HEK293 (cell line): ENCODE measurements around the gene MRNIP.

Experiments
- CTCF ChIA-PET: fragments of 350-600 bp; formaldehyde crosslinking; extraction: SDS; loops from one replicate; lab custom pipeline; 2021; ENCODE audit warnings: antibody characterized with exemption; lab: Yijun Ruan, JAX
- POLR2A ChIA-PET: fragments of 300-600 bp; formaldehyde crosslinking; extraction: SDS; loops from one replicate; lab custom pipeline; 2020; ENCODE audit warnings: antibody characterized with exemption, inconsistent platforms; lab: Yijun Ruan, JAX
- H3K27ac ChIP-seq: fragments of 200-500 bp; sonication (Bioruptor generic); 2 replicates; pipeline ENCODE4 v1.5.1; 2014; ENCODE audit warnings: low read depth, low read length, control low read depth, inconsistent platforms; ENCODE audit errors: extremely low read depth
- H3K36me3 ChIP-seq, 2 experiments: fragments of 200-500 bp in 1 of 2; sonication (Bioruptor generic) in 1 of 2; 1 replicate in 1 of 2; 2 replicates in 1 of 2; pipeline ENCODE4 v1.5.1; 2014 to 2017; ENCODE audit warnings: inconsistent platforms in 2 of 2, low read length in 2 of 2; ENCODE audit not compliant: control insufficient read depth in 2 of 2, insufficient read depth in 1 of 2
- H3K4me1 ChIP-seq: fragments of 200-500 bp; sonication (Bioruptor generic); 2 replicates; pipeline ENCODE4 v1.5.1; 2014; ENCODE audit warnings: mild to moderate bottlenecking, low read length, inconsistent platforms; ENCODE audit not compliant: control insufficient read depth, insufficient read depth
- H3K4me3 ChIP-seq: 2 replicates; pipeline ENCODE4 v1.5.1; 2011; ENCODE audit warnings: low read depth, mild to moderate bottlenecking, control low read depth, low read length, moderate library complexity
- H3K9me3 ChIP-seq: fragments of 200-500 bp; sonication (Bioruptor generic); 2 replicates; pipeline ENCODE4 v1.5.1; 2014; ENCODE audit warnings: low read depth, low read length, inconsistent platforms; ENCODE audit not compliant: control insufficient read depth, insufficient read depth
- FEZF1 ChIP-seq: fragments of 450-650 bp; formaldehyde crosslinking; IDR thresholded peaks from 2 replicates; pipeline ENCODE4 v1.5.1; 2016; ENCODE audit warnings: missing biosample characterization, missing genetic modification characterization
- KLF16 ChIP-seq: fragments of 450-650 bp; formaldehyde crosslinking; IDR thresholded peaks from 2 replicates; pipeline ENCODE4 v1.5.1; 2017; ENCODE audit warnings: missing biosample characterization, missing genetic modification characterization
- YY1 ChIP-seq: fragments of 450-650 bp; formaldehyde crosslinking; IDR thresholded peaks from 2 replicates; pipeline ENCODE4 v1.5.1; 2018; ENCODE audit warnings: missing biosample characterization, missing genetic modification characterization
- ZBTB20 ChIP-seq: fragments of 450-650 bp; formaldehyde crosslinking; IDR thresholded peaks from 2 replicates; pipeline ENCODE4 v1.5.1; 2016; ENCODE audit warnings: missing biosample characterization, missing genetic modification characterization
- ZBTB48 ChIP-seq: fragments of 450-650 bp; formaldehyde crosslinking; IDR thresholded peaks from 2 replicates; pipeline ENCODE4 v1.5.1; 2016; ENCODE audit warnings: missing biosample characterization, missing genetic modification characterization
- ZNF121 ChIP-seq: fragments of 450-650 bp; formaldehyde crosslinking; IDR thresholded peaks from 2 replicates; pipeline ENCODE4 v1.5.1; 2016; ENCODE audit warnings: missing biosample characterization, missing genetic modification characterization
- ZNF221 ChIP-seq: fragments of 450-650 bp; formaldehyde crosslinking; IDR thresholded peaks from 2 replicates; pipeline ENCODE4 v1.5.1; 2017; ENCODE audit warnings: missing biosample characterization, missing genetic modification characterization, borderline replicate concordance
- ZNF266 ChIP-seq: fragments of 450-650 bp; formaldehyde crosslinking; IDR thresholded peaks from 2 replicates; pipeline ENCODE4 v1.5.1; 2016; ENCODE audit warnings: missing biosample characterization, missing genetic modification characterization, low read depth
- ZNF335 ChIP-seq: fragments of 450-650 bp; formaldehyde crosslinking; conservative IDR thresholded peaks from 2 replicates; pipeline ENCODE4 v1.5.1; 2016; ENCODE audit warnings: missing biosample characterization, missing genetic modification characterization
- ZNF391 ChIP-seq: fragments of 450-650 bp; formaldehyde crosslinking; IDR thresholded peaks from 2 replicates; pipeline ENCODE4 v1.5.1; 2016; ENCODE audit warnings: low read depth, missing biosample characterization, missing genetic modification characterization, borderline replicate concordance
- ZNF521 ChIP-seq: fragments of 450-650 bp; formaldehyde crosslinking; IDR thresholded peaks from 2 replicates; pipeline ENCODE4 v1.5.1; 2017; ENCODE audit warnings: missing biosample characterization, mild to moderate bottlenecking, missing genetic modification characterization
- ZNF561 ChIP-seq: fragments of 450-650 bp; IDR thresholded peaks from 2 replicates; pipeline ENCODE4 v1.5.1; 2018; ENCODE audit warnings: missing biosample characterization, missing genetic modification characterization, borderline replicate concordance
- ZNF610 ChIP-seq: fragments of 450-650 bp; formaldehyde crosslinking; IDR thresholded peaks from 2 replicates; pipeline ENCODE4 v1.5.1; 2016; ENCODE audit warnings: missing biosample characterization, missing genetic modification characterization, borderline replicate concordance
- ZNF624 ChIP-seq: fragments of 450-650 bp; formaldehyde crosslinking; IDR thresholded peaks from 2 replicates; pipeline ENCODE4 v1.5.1; 2017; ENCODE audit warnings: missing biosample characterization, missing genetic modification characterization
- ZNF707 ChIP-seq: fragments of 450-650 bp; formaldehyde crosslinking; IDR thresholded peaks from 2 replicates; pipeline ENCODE4 v1.5.1; 2016; ENCODE audit warnings: missing biosample characterization, missing genetic modification characterization
- ZNF776 ChIP-seq: fragments of 450-650 bp; formaldehyde crosslinking; IDR thresholded peaks from 2 replicates; pipeline ENCODE4 v1.5.0; 2017; ENCODE audit warnings: missing biosample characterization, missing genetic modification characterization, borderline replicate concordance
- ZSCAN16 ChIP-seq: fragments of 450-650 bp; formaldehyde crosslinking; IDR thresholded peaks from 2 replicates; pipeline ENCODE4 v1.5.1; 2016; ENCODE audit warnings: missing biosample characterization, missing genetic modification characterization
- ZSCAN23 ChIP-seq: fragments of 450-650 bp; formaldehyde crosslinking; IDR thresholded peaks from 2 replicates; pipeline ENCODE4 v1.5.1; 2016; ENCODE audit warnings: missing biosample characterization, missing genetic modification characterization
- TF ChIP-seq, protein P1 (sequence below): fragments of 450-650 bp; IDR thresholded peaks from 2 replicates; pipeline ENCODE4 v1.5.1; 2018; ENCODE audit warnings: missing biosample characterization, missing genetic modification characterization
- TF ChIP-seq, protein P2 (sequence below): fragments of 450-650 bp; formaldehyde crosslinking; IDR thresholded peaks from 2 replicates; pipeline ENCODE4 v1.5.1; 2017; ENCODE audit warnings: missing biosample characterization, mild to moderate bottlenecking, missing genetic modification characterization, moderate library complexity
- TF ChIP-seq, protein P3 (sequence below): fragments of 450-650 bp; formaldehyde crosslinking; IDR thresholded peaks from 2 replicates; pipeline ENCODE4 v1.5.1; 2016; ENCODE audit warnings: missing biosample characterization, missing genetic modification characterization
- TF ChIP-seq, protein P4 (sequence below): fragments of 450-650 bp; formaldehyde crosslinking; IDR thresholded peaks from 2 replicates; pipeline ENCODE4 v1.5.1; 2016; ENCODE audit warnings: missing biosample characterization, missing genetic modification characterization
- TF ChIP-seq, protein P5 (sequence below): fragments of 450-650 bp; formaldehyde crosslinking; IDR thresholded peaks from 2 replicates; pipeline ENCODE4 v1.5.1; 2016; ENCODE audit warnings: missing biosample characterization, missing genetic modification characterization, low read depth
- TF ChIP-seq, protein P6 (sequence below): fragments of 450-650 bp; IDR thresholded peaks from 2 replicates; pipeline ENCODE4 v1.5.1; 2018; ENCODE audit warnings: missing biosample characterization, mild to moderate bottlenecking, missing genetic modification characterization

Gene MRNIP

DNA sequence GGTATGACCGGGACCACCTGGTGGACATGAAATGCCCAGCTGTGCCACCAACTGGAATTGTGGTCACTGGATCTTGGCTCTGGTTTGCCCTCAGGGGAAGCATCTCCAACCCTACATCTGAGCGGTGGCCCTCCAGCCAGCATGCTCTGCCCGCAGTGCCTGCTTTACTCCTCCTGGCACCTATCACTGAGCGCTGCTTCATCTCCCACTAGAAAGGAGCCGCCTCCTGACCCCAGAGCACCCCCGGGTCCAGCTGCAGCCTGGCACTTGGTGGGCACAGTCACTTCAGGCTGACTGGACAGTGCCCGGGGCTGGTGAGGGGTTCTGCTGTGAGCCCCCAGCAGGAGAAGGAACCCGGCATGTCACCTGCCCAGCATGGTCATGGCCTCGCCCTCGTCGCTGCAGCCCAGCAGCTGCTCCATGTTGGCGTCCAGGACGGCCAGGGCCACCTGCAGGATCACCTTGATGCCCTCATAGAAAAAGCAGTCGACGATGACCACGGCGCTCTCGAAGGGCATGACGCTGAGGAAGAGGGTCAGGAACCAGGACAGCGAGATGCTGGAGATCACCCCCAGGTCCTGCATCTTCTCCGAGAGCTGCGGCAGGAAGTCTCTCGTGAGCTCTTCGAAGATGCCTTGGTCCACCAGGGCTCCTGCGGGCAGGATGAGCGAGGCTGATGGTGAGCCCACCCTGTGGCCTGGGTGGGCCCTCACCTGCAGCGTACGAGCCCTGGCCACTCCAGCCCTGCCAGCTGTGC is 16.1 kb upstream of the MRNIP start:
- ChIA-PET CTCF (no interaction called here), POLR2A (no interaction called here)
- TF ChIP-seq ZSCAN16 (tag by site-specific recombination) (no peak), ZNF521 (tag by site-specific recombination) (no peak), ZNF610 (tag by site-specific recombination) (no peak), ZNF776 (tag by site-specific recombination) (no peak), ZNF391 (tag by site-specific recombination) (no peak), ZNF335 (no peak), ZNF624 (tag by site-specific recombination) (no peak), ZNF707 (tag by site-specific recombination) (no peak)
- TF ChIP-seq, protein P1, sequence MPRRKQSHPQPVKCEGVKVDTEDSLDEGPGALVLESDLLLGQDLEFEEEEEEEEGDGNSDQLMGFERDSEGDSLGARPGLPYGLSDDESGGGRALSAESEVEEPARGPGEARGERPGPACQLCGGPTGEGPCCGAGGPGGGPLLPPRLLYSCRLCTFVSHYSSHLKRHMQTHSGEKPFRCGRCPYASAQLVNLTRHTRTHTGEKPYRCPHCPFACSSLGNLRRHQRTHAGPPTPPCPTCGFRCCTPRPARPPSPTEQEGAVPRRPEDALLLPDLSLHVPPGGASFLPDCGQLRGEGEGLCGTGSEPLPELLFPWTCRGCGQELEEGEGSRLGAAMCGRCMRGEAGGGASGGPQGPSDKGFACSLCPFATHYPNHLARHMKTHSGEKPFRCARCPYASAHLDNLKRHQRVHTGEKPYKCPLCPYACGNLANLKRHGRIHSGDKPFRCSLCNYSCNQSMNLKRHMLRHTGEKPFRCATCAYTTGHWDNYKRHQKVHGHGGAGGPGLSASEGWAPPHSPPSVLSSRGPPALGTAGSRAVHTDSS (tag by site-specific recombination), result no peak
- TF ChIP-seq, protein P2, sequence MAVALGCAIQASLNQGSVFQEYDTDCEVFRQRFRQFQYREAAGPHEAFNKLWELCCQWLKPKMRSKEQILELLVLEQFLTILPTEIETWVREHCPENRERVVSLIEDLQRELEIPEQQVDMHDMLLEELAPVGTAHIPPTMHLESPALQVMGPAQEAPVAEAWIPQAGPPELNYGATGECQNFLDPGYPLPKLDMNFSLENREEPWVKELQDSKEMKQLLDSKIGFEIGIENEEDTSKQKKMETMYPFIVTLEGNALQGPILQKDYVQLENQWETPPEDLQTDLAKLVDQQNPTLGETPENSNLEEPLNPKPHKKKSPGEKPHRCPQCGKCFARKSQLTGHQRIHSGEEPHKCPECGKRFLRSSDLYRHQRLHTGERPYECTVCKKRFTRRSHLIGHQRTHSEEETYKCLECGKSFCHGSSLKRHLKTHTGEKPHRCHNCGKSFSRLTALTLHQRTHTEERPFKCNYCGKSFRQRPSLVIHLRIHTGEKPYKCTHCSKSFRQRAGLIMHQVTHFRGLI (tag by site-specific recombination), result no peak
- TF ChIP-seq, protein P3, sequence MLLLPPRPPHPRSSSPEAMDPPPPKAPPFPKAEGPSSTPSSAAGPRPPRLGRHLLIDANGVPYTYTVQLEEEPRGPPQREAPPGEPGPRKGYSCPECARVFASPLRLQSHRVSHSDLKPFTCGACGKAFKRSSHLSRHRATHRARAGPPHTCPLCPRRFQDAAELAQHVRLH (tag by site-specific recombination), result no peak
- H3K4me3 ChIP-seq, result no peak overlapping the region
- no peak overlapping the region for H3K27ac ChIP-seq
- no peaks in the 10 kb centered on the region for H3K9me3 ChIP-seq
- peaks cover 6 to 91% of the 10 kb centered on the region in 2 experiments for H3K36me3 ChIP-seq
- no peaks in the 10 kb centered on the region for H3K4me1 ChIP-seq

DNA sequence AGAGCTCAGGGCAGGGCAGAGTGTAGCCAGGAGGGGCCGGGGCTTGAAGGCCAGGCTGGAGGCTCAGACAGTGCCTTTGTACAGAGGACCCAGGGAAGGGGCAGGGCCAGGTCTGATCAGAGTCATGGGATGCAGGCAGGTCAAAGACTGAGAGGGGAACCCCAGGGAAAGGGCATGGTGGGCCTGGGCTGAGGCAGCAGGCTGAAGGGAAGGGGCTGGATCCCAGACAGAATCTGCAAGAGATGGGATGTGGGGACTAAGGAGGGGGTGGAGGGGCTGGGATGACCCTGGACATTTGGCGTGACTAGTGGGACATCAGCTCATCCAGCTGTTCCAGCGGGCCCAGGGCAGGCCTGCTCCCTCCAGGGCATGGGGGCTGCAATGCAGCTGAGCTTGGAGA is 15.5 kb upstream of the MRNIP start:
- Histone ChIP-seq H3K9me3 (no peaks in the 10 kb centered on the region), H3K27ac (no peak overlapping the region), H3K4me1 (no peaks in the 10 kb centered on the region), H3K4me3 (no peak overlapping the region), H3K36me3 (peaks cover 6 to 91% of the 10 kb centered on the region in 2 experiments)
- CTCF ChIA-PET, result no interaction called here
- POLR2A ChIA-PET, result no interaction called here
- no peak for TF ChIP-seq ZNF266 (tag by site-specific recombination)
- TF ChIP-seq ZBTB48, result no peak
- TF ChIP-seq YY1 (tag by site-specific recombination), result no peak
- no peak for TF ChIP-seq FEZF1
- TF ChIP-seq ZNF221 (tag by site-specific recombination), result no peak
- TF ChIP-seq ZBTB20 (tag by site-specific recombination), result no peak
- TF ChIP-seq ZNF121, result no peak
- TF ChIP-seq, protein P4, sequence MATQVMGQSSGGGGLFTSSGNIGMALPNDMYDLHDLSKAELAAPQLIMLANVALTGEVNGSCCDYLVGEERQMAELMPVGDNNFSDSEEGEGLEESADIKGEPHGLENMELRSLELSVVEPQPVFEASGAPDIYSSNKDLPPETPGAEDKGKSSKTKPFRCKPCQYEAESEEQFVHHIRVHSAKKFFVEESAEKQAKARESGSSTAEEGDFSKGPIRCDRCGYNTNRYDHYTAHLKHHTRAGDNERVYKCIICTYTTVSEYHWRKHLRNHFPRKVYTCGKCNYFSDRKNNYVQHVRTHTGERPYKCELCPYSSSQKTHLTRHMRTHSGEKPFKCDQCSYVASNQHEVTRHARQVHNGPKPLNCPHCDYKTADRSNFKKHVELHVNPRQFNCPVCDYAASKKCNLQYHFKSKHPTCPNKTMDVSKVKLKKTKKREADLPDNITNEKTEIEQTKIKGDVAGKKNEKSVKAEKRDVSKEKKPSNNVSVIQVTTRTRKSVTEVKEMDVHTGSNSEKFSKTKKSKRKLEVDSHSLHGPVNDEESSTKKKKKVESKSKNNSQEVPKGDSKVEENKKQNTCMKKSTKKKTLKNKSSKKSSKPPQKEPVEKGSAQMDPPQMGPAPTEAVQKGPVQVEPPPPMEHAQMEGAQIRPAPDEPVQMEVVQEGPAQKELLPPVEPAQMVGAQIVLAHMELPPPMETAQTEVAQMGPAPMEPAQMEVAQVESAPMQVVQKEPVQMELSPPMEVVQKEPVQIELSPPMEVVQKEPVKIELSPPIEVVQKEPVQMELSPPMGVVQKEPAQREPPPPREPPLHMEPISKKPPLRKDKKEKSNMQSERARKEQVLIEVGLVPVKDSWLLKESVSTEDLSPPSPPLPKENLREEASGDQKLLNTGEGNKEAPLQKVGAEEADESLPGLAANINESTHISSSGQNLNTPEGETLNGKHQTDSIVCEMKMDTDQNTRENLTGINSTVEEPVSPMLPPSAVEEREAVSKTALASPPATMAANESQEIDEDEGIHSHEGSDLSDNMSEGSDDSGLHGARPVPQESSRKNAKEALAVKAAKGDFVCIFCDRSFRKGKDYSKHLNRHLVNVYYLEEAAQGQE, result no peak
- no peak for TF ChIP-seq ZSCAN16 (tag by site-specific recombination)
- no peak for TF ChIP-seq ZSCAN23 (tag by site-specific recombination)
- TF ChIP-seq, protein P5, sequence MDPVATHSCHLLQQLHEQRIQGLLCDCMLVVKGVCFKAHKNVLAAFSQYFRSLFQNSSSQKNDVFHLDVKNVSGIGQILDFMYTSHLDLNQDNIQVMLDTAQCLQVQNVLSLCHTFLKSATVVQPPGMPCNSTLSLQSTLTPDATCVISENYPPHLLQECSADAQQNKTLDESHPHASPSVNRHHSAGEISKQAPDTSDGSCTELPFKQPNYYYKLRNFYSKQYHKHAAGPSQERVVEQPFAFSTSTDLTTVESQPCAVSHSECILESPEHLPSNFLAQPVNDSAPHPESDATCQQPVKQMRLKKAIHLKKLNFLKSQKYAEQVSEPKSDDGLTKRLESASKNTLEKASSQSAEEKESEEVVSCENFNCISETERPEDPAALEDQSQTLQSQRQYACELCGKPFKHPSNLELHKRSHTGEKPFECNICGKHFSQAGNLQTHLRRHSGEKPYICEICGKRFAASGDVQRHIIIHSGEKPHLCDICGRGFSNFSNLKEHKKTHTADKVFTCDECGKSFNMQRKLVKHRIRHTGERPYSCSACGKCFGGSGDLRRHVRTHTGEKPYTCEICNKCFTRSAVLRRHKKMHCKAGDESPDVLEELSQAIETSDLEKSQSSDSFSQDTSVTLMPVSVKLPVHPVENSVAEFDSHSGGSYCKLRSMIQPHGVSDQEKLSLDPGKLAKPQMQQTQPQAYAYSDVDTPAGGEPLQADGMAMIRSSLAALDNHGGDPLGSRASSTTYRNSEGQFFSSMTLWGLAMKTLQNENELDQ (tag by site-specific recombination), result no peak
- TF ChIP-seq ZNF561 (tag by site-specific recombination), result no peak
- TF ChIP-seq, protein P6, sequence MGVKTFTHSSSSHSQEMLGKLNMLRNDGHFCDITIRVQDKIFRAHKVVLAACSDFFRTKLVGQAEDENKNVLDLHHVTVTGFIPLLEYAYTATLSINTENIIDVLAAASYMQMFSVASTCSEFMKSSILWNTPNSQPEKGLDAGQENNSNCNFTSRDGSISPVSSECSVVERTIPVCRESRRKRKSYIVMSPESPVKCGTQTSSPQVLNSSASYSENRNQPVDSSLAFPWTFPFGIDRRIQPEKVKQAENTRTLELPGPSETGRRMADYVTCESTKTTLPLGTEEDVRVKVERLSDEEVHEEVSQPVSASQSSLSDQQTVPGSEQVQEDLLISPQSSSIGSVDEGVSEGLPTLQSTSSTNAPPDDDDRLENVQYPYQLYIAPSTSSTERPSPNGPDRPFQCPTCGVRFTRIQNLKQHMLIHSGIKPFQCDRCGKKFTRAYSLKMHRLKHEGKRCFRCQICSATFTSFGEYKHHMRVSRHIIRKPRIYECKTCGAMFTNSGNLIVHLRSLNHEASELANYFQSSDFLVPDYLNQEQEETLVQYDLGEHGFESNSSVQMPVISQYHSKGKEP (tag by site-specific recombination), result no peak
- no peak for TF ChIP-seq KLF16
